Panc1 (cell line): Measurements from ENCODE around the gene DPH2. TPM values are rescaled to one million over a fixed set of nuclear protein-coding genes. Genes with fewer than 3 reads are reported as not detected.

Source experiments
- ATAC-seq: fragments of 200-7000 bp; cut with Tn5 transposase; 2 replicates; pipeline ENCODE4 v1.9.1; 2020; ENCODE audit warnings: mild to moderate bottlenecking, moderate library complexity
- BruUV-seq: library from RNA; stranded (reverse); fragments of 400-500 nt; replicated peaks from 2 replicates; lab custom pipeline; 2021; lab: Mats Ljungman, UMichigan
- CTCF ChIA-PET: fragments of 300-600 bp; sonication (Branson Sonifier 250); formaldehyde crosslinking; loops from one replicate; lab custom pipeline; 2022; ENCODE audit warnings: antibody characterized with exemption; lab: Charles Lee
- POLR2A ChIA-PET: fragments of 300-600 bp; sonication (Branson Sonifier 250); formaldehyde crosslinking; loops from one replicate; lab custom pipeline; 2022; ENCODE audit warnings: antibody characterized with exemption; lab: Charles Lee
- DNase-seq: peaks from one replicate; pipeline ENCODE4 v3.0.0-alpha.2; 2010; ENCODE audit warnings: low read depth, low spot score
- H3K27ac ChIP-seq: 2 replicates; pipeline ENCODE4 v1.5.1; 2011; ENCODE audit warnings: mild to moderate bottlenecking, low read length, inconsistent platforms
- H3K27me3 ChIP-seq: fragments of 200-500 bp; sonication (Bioruptor generic); 2 replicates; pipeline ENCODE4 v1.6.0; 2014; ENCODE audit warnings: low read length, inconsistent platforms; ENCODE audit not compliant: control insufficient read depth, insufficient read depth
- H3K36me3 ChIP-seq: fragments of 200-500 bp; sonication (Bioruptor generic); 2 replicates; pipeline ENCODE4 v1.5.1; 2014; ENCODE audit warnings: inconsistent platforms, mild to moderate bottlenecking, low read length, moderate library complexity; ENCODE audit not compliant: control insufficient read depth, insufficient read depth
- H3K4me1 ChIP-seq: 2 replicates; pipeline ENCODE4 v1.5.1; 2011; ENCODE audit warnings: inconsistent platforms, mild to moderate bottlenecking, low read length, moderate library complexity; ENCODE audit not compliant: control insufficient read depth, insufficient read depth
- H3K4me3 ChIP-seq, 2 experiments: 2 replicates each; pipeline ENCODE4 v1.5.1; 2011 to 2012; ENCODE audit warnings: low read depth in 2 of 2, low read length in 2 of 2, mild to moderate bottlenecking in 2 of 2, inconsistent platforms in 1 of 2, moderate library complexity in 1 of 2
- H3K9me3 ChIP-seq: fragments of 200-500 bp; sonication (Bioruptor generic); 2 replicates; pipeline ENCODE4 v1.5.1; 2014; ENCODE audit warnings: low read depth, mild to moderate bottlenecking, inconsistent platforms, low read length, moderate library complexity; ENCODE audit not compliant: control insufficient read depth, insufficient read depth
- CTCF ChIP-seq: fragments of 450-650 bp; IDR thresholded peaks from 2 replicates; pipeline ENCODE4 v1.5.1; 2017; ENCODE audit warnings: mild to moderate bottlenecking
- POLR2AphosphoS5 ChIP-seq: IDR thresholded peaks from 2 replicates; pipeline ENCODE4 v1.6.1; 2012; ENCODE audit warnings: mild to moderate bottlenecking, low read depth, low read length, moderate library complexity
- REST ChIP-seq, 2 experiments: IDR thresholded peaks; 2 replicates each; pipeline ENCODE4 v1.6.1; 2011 to 2012; ENCODE audit warnings: low read depth in 2 of 2, control low read depth in 1 of 2, low read length in 1 of 2, mild to moderate bottlenecking in 1 of 2, moderate library complexity in 1 of 2; ENCODE audit not compliant: insufficient read depth in 1 of 2
- SIN3A ChIP-seq: IDR thresholded peaks from 2 replicates; pipeline ENCODE4 v1.6.1; 2012; ENCODE audit warnings: low read depth, mild to moderate bottlenecking, low read length, moderate library complexity, borderline replicate concordance; ENCODE audit not compliant: insufficient read depth
- TCF7L2 ChIP-seq: IDR thresholded peaks from 2 replicates; pipeline ENCODE4 v1.6.1; 2011; ENCODE audit warnings: mild to moderate bottlenecking, low read depth, low read length, inconsistent platforms
- in situ Hi-C: cut with HindIII; loops from 2 replicates; pipeline ENCODE4 v1.10.0; 2016; ENCODE audit warnings: low sequenced_read_pairs, low pct_unique_long_range_greater_than_20kb
- intact Hi-C: fragments of 100-400 bp; cut with micrococcal nuclease; formaldehyde crosslinking; loops from one replicate; pipeline ENCODE4 v1.10.0; 2022; ENCODE audit not compliant: unreplicated experiment
- total RNA-seq: library from RNA; stranded (reverse); gene quantifications from one replicate; pipeline ENCODE4 v1.2.1, GENCODE V29; 2021; ENCODE audit not compliant: unreplicated experiment

DPH2 gene
- total RNA-seq, 1 experiment from 2014 or later = 76.0 TPM

GRCh38 chr1:43978551-43979260 lies 8.9 kb downstream of the DPH2 start, which contains the start of gene B4GALT2:
B4GALT2 (plus strand) TSS chr1:43979210; CDS start chr1:43981161, 1,951 bp downstream.
- ATAC-seq (peak; percentile 49), DNase-seq (no peak)
- BruUV-seq = no TSS peak
- peaks cover 40% of the 10 kb centered on the region for H3K4me1 ChIP-seq
- TF ChIP-seq SIN3A = 0 out of 2 replicates have a peak, but pooled peaks have one; percentile 29
- TF ChIP-seq REST (IDR thresholded peaks at IDR 0.05; ENCODE audit: insufficient read depth in 1 of 2, low read depth in 2 of 2, low read length in 1 of 2) = no peak
- TF ChIP-seq CTCF = no peak
- no peak for TF ChIP-seq TCF7L2
- peak; percentile 38; the same call in 1 of the 2 replicates for TF ChIP-seq POLR2AphosphoS5
- in situ Hi-C loops (no loop called here), intact Hi-C loops (no loop called here)
- no peaks in the 10 kb centered on the region for H3K27me3 ChIP-seq
- H3K4me3 ChIP-seq = peak within 1 kb of the TSS; percentile 63 to 75
- POLR2A ChIA-PET = no interaction called here
- CTCF ChIA-PET = no interaction called here
- peak within 1 kb of the TSS; percentile 89 for H3K27ac ChIP-seq
- H3K9me3 ChIP-seq = no peaks in the 10 kb centered on the region
- peaks cover 4% of the 10 kb centered on the region; the same call in 1 of the 2 replicates for H3K36me3 ChIP-seq

- peak overlapping the region; percentile 63 to 75 for H3K4me3 ChIP-seq
- TF ChIP-seq CTCF (no peak), SIN3A (no peak), REST (IDR thresholded peaks at IDR 0.05; ENCODE audit: insufficient read depth in 1 of 2, low read depth in 2 of 2, low read length in 1 of 2) (no peak), POLR2AphosphoS5 (no peak), TCF7L2 (no peak)
- intact Hi-C loops = no loop called here
- H3K9me3 ChIP-seq = no peaks in the 10 kb centered on the region
- no peak for DNase-seq
- peak; percentile 8 for ATAC-seq
- CTCF ChIA-PET = no interaction called here
- no peaks in the 10 kb centered on the region for H3K27me3 ChIP-seq
- H3K27ac ChIP-seq = no peak overlapping the region
- in situ Hi-C loops = no loop called here
- H3K4me1 ChIP-seq = peaks cover 35% of the 10 kb centered on the region
- H3K36me3 ChIP-seq = peaks cover 4% of the 10 kb centered on the region; the same call in 1 of the 2 replicates
- POLR2A ChIA-PET = no interaction called here
- BruUV-seq = no TSS peak
Measured at GRCh38 chr1:43979261-43979527, 9.4 kb downstream of the DPH2 start.
